ENCODE measurements around the gene GRWD1. TPM values are rescaled to one million over a fixed set of nuclear protein-coding genes. Genes with fewer than 3 reads are reported as not detected.
"Not testable (repeated sequence)": the region's sequence is repeated elsewhere in the genome, so short reads cannot be mapped to it uniquely, and the experiment has no call there.

GRWD1 gene
- total RNA-seq, 1 donor, result 38.4 TPM

GRCh38 chr19:48484247-48484893 lies 38.6 kb downstream of the GRWD1 start:
- DNase-seq (ENCODE audit: low read depth), result no peak
- TF ChIP-seq CTCF (IDR thresholded peaks at IDR 0.05; ENCODE audit: insufficient read depth, low read depth, low read length), result no peak
- H3K4me3 ChIP-seq (ENCODE audit: low read depth, low read length), result no peak overlapping the region

GRCh38 chr19:48484931-48485612 lies 39.3 kb downstream of the GRWD1 start:
- H3K4me3 ChIP-seq (ENCODE audit: low read depth, low read length), result no peak overlapping the region
- TF ChIP-seq CTCF (IDR thresholded peaks at IDR 0.05; ENCODE audit: insufficient read depth, low read depth, low read length), result no peak
- DNase-seq (ENCODE audit: low read depth), result no peak

GRCh38 chr19:48486706-48487105 lies 40.9 kb downstream of the GRWD1 start:
- not testable (repeated sequence) for DNase-seq (ENCODE audit: low read depth); H3K4me3 ChIP-seq (ENCODE audit: low read depth, low read length)

- no peak for DNase-seq (ENCODE audit: low read depth)
- no peak overlapping the region for H3K4me3 ChIP-seq (ENCODE audit: low read depth, low read length)
- TF ChIP-seq CTCF (IDR thresholded peaks at IDR 0.05; ENCODE audit: insufficient read depth, low read depth, low read length), result no peak
These were observed 41.8 kb downstream of the GRWD1 start for GRCh38 chr19:48487544-48487943.

- no peak overlapping the region for H3K4me3 ChIP-seq (ENCODE audit: low read depth, low read length)
- no peak for DNase-seq (ENCODE audit: low read depth)
- no peak for TF ChIP-seq CTCF (IDR thresholded peaks at IDR 0.05; ENCODE audit: insufficient read depth, low read depth, low read length)
These were observed 42.2 kb downstream of the GRWD1 start for GRCh38 chr19:48487948-48488347.

GRCh38 chr19:48488478-48488877 lies 42.7 kb downstream of the GRWD1 start:
- DNase-seq (ENCODE audit: low read depth); H3K4me3 ChIP-seq (ENCODE audit: low read depth, low read length): not testable (repeated sequence)

GRCh38 chr19:48489608-48490216 lies 43.9 kb downstream of the GRWD1 start:
- peak; percentile 93 for TF ChIP-seq CTCF (IDR thresholded peaks at IDR 0.05; ENCODE audit: insufficient read depth, low read depth, low read length)
- peak; percentile 54 for DNase-seq (ENCODE audit: low read depth)
- H3K4me3 ChIP-seq (ENCODE audit: low read depth, low read length), result no peak overlapping the region
